HG03045 (cell line): Measurements from ENCODE around the gene IFITM2.

ENCODE experiments used
- ATAC-seq: cut with Tn5 transposase; IDR thresholded peaks from one replicate; pipeline ENCODE4 v1.9.1; 2021; ENCODE audit warnings: mild to moderate bottlenecking, moderate library complexity; ENCODE audit not compliant: unreplicated experiment

The IFITM2 gene

GRCh38 chr11:292211-293121 is 15.2 kb upstream of the IFITM2 start:
- no peak for ATAC-seq

GRCh38 chr11:293271-293851 is 14.3 kb upstream of the IFITM2 start:
- ATAC-seq, result no peak

DNA sequence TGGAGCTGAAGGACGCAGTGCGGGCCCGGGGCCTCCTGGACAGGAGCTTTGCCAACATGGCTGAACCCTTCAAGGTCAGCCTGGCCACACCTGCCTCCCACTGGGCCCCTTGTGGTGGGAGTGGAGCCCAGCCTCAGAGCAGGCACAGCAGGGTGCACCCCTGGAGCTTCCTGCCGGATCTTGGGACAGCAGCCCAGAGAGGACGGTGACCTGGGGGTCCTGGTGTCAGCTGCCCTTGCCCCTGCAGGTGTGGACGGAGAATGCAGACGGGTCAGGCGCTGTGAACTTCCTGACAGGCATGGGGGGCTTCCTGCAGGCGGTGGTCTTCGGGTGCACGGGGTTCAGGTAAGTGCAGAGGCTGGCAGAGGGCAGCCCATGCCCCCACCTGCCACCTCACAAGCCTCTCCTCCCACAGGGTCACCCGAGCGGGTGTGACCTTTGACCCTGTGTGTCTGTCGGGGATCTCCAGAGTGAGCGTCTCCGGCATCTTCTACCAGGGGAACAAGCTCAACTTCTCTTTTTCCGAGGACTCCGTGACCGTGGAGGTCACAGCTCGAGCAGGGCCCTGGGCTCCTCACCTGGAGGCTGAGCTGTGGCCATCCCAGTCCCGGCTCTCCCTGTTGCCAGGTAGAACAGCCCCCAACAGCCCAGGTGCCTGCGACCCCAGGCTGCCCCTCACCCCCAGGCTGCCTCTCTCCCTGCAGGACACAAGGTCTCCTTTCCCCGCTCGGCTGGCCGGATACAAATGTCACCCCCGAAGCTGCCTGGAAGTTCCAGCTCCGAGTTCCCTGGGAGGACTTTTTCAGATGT is 13.6 kb upstream of the IFITM2 start:
- ATAC-seq, result no peak

DNA sequence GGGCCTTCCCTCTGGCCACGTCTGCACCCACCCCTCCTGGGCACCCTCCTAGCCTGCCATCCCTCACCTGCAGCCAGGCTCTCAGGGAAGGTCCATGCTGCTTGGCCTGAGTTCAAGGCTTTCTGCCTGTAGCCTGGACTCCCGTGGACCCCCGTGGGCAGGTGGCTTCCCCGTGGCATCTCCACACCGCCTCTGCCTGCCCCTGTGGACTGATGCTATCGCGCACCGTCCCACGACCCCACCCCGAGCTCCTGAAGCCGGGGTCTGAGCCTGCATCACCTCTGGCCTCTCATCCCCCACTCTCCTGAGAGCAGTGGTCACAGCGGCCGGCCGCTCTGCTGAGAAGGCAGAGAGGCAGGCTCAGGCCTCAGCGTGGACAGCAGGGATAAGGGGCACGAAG is 12.8 kb upstream of the IFITM2 start:
- no peak for ATAC-seq

DNA sequence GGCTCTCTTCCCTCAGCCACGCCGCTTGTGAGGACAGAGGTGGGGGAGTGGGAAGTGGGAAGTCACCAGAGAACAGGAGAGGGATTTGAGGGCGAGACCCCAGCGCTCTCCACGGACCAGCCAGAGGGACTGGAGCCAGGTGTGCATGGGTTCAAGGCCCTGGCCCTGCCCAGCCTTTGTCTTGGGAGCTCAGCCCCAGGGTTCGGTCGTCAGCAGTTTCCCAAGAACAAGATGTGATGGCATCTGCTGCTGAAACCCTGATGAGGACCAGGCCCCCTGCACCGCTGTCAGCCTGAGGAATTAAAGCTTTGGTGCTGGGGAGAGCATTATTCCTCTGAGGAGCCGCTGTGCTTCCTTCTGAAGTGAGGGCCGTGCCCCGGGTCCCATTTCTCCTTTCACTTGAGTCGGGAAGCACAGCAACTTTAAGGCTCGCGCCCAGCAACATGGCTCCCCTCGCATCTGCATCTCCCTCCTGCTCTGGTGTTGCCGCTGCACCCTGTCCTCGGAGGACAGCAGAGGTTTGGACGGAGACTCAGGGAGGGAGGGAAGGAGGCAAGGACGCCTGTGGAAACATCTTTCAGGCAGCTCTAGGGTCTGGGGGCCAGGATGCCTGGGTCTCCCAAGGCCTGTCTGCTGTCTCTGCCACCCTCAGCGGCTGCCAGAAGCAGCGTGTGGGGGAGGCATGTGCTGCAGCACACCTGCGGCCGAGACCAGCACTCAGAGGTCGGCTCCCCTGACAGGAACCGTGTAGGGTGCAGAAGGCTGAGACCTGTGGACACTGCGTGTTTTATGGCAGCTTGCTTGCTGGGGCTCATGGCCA is 12.1 kb upstream of the IFITM2 start:
- ATAC-seq, result no peak

- ATAC-seq, result no peak
These were observed 11.2 kb upstream of the IFITM2 start for GRCh38 chr11:296171-297050.

- ATAC-seq, result no peak
These were observed 10.5 kb upstream of the IFITM2 start for GRCh38 chr11:297051-297585.

DNA sequence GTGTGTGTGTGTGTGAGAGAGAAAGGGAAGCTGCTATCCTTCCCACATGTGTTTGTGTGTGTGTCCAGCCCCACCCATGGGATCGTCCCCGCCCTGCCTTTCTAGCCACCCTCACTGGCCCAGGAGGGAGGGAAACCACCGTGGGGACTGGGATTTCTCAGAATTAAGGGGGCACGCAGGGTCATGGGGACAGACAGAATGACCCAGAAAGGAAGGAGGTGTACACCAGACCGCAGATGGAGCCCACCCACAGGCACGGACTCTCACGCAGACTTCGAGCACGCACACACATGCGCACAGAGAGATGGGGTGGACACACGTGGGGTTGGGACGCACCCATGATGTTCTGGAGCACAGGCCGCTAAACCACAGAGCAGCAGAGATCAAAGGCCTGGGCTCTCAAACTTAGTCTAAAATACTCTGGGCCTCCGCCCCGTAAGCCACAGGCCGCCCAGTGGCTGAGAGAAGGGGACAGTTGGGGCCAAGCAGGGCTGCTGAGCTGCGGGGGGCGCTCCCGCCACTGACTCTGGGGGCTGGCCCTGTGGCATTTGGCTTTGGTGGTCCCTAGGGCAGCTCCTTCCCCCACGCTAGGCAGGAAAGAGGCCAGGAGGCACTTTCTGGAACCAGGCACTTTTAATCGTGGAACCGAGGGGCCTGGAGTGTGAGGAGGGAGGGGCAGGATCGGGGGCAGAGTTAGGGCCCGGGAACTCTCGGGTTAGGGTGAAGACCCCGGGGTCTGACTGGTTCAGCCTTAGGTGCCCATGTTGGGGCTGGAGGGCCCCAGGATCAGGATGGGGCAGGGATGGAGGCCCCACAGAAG is 9.8 kb upstream of the IFITM2 start:
- ATAC-seq, result no peak

DNA sequence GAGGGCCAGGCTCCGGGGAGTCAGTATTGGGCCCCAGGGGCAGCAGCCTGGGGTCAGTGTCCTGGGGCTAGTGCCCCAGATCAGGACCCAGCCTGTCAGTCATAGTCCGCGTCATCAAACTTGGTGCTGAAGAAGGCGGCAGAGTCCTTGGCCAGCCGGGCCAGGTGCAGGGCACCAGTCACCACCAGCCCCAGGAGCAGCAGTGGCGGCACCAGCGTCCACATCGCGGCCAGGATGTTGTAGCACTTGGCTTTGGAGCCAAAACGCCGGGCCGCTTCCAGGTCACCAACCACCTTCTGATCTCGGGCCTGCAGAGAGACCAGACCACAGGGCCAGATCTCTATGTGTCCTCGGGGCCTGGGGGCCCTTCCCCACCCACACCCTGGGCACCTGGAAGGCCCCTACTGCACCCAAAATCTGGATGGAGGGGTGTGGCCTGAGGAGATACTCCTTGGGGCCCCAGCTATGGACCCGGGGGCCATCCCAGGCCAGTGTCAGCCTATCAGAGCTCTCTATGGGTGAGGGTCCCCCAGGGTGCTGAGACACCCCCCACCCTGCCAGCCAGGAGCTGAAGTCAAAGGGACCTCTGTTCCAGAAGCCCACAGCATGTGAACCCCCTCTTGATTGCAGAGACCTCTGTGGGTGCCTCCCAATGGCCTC is 9.1 kb upstream of the IFITM2 start:
- ATAC-seq, result no peak

- no peak for ATAC-seq
These were observed 8.3 kb upstream of the IFITM2 start, which contains the start of gene IFITM5 for GRCh38 chr11:299081-299891. IFITM5 (minus strand) TSS chr11:299526; CDS start chr11:299490, 36 bp downstream.

GRCh38 chr11:299951-300735 is 7.5 kb upstream of the IFITM2 start:
- ATAC-seq, result no peak

GRCh38 chr11:303363-303762 is 4.3 kb upstream of the IFITM2 start:
- no peak for ATAC-seq

- ATAC-seq, result no peak
These were observed 3.5 kb upstream of the IFITM2 start for GRCh38 chr11:304061-304506.

DNA sequence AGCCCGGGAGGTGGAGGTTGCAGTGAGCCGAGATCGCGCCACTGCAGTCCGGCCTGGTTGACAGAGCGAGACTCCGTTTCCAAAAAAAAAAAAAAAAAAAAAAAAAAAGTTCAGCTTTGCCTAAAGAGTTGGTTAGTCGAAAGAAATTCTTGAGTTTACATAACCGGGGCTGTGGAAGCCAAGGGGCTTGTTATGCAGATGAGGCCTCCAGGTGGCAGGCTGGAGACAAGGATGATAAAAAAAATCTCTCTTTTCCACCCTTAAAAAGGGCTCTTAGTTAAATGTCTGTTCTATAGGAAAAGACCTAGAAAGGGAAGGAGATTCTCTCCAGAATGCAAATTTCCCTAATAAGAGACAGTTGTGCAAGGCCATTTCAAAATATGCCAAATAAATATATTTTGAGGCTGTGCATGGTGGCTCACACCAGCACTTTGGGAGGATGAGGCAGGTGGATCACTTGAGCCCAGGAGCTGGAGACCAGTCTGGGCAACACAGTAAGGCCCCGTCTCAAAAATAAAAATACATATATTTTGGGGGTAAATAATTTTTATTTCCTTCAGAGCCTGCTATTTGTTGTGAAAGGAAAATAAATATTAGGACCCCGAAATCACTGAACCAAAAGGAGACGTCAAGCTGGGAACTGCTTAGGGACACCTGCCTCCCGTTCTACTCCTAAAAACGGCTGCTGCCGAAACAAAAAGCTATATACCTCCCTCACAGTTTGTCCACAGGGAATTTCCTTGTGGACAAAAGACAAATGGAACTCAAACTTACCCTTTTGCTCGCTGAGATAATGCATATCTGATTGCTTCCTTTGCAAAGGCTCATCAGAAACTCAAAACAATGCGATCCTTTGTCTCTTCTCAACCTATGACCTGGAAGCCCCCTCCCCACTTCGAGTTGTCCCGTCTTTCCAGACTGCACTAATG is 2.4 kb upstream of the IFITM2 start:
- no peak for ATAC-seq

DNA sequence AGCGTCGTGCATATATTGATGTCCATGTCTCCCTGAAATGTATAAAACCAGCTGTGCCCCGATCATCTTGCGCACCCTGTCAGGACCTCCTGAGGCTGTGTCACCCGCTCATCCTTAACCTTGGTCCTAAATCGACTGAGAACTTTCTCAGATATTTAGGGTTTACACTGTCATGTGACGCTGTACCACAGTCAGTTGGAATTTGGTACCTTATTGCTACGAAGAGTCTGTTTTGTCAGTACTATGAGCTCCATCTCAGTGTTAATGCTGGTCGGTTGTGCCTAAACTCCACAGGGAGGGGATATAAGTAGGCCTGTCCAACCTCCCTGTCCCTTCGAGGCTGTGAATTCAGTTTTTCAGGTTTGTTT is 1.8 kb upstream of the IFITM2 start:
- no peak for ATAC-seq
